Measurements from ENCODE around the gene ACOX2.

- TF ChIP-seq CTCF (IDR thresholded peaks at IDR 0.05; ENCODE audit: low read depth, low read length) = no peak
- TF ChIP-seq EZH2phosphoT487 (IDR thresholded peaks at IDR 0.05; ENCODE audit: low read depth) = no peak
These were observed 65.7 kb downstream of the ACOX2 start for GRCh38 chr3:58471025-58471887.

Measured in OCI-LY3 (cell line).